Activated naive CD8-positive, alpha-beta T cell treated with anti-CD3 and anti-CD28 coated beads, Interleukin-2, amount 50 U/mL, for 24 hours (primary cell): ENCODE results near the gene LIMK2.
"Not testable (repeated sequence)": the region's sequence is repeated elsewhere in the genome, so short reads cannot be mapped to it uniquely, and the experiment has no call there.

Experiments
- ATAC-seq: fragments of 150-1000 bp; cut with Tn5 transposase; one replicate; pipeline ENCODE4 v1.10.0; 2021
- DNase-seq: peaks from one replicate; pipeline ENCODE4 v3.0.0; 2021
- H3K27ac Mint-ChIP-seq: one replicate; pipeline ENCODE4 v1.8.0; 2021; ENCODE audit warnings: mild to moderate bottlenecking, mixed read lengths
- H3K27me3 Mint-ChIP-seq: one replicate; pipeline ENCODE4 v1.8.0; 2021; ENCODE audit warnings: mixed read lengths
- H3K36me3 Mint-ChIP-seq: one replicate; pipeline ENCODE4 v1.8.0; 2021; ENCODE audit warnings: low read depth, mixed read lengths
- H3K4me1 Mint-ChIP-seq: one replicate; pipeline ENCODE4 v1.8.0; 2021; ENCODE audit warnings: mixed read lengths
- H3K4me3 Mint-ChIP-seq: one replicate; pipeline ENCODE4 v1.8.0; 2021; ENCODE audit warnings: mild to moderate bottlenecking, moderate library complexity, mixed read lengths
- H3K9me3 Mint-ChIP-seq: one replicate; pipeline ENCODE4 v1.8.0; 2021; ENCODE audit warnings: mixed read lengths

LIMK2 gene

DNA sequence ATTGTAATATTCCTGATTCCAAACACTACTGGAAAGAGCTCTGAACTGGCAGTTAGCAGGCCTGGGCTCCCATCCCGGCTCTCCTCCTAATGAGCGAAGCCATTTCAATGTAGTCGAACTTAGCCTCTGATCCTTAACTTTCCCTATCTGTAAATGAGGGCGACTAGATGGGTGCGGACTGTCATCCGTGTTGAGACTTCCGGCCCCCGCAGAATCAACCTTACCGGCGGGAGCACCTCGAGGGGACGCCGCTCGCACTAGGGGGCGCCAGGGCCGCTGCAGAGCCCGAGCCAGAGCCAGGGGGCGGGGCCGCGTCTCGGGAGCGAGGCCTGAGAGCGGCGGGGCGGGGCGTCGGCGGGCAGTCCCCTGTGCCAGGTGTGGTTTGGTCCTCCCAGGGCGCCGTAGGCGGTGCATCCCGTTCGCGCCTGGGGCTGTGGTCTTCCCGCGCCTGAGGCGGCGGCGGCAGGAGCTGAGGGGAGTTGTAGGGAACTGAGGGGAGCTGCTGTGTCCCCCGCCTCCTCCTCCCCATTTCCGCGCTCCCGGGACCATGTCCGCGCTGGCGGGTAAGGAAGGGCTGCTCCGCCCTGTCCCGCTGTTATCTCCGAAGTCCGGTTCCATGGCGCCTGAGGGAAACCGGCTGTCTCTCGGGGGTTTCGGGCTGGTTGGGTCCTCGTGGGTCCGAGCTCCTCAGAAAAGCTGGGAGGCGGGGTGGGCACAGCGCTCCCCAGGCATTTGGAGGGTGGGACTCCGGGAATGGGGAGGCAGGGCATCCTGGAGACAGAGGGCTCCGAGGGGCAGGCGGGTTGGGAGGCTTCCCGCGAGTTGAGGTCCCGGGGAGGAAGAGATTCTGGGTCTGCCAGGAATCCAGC is at the start of gene LIMK2:
LIMK2 (plus strand) TSS at position 437 of the 869 bp plus-strand sequence; CDS start at position 548, 111 bp downstream.
- H3K4me3 Mint-ChIP-seq: peak within 1 kb of the TSS; percentile 84
- no peaks in the 10 kb centered on the region for H3K27me3 Mint-ChIP-seq
- H3K36me3 Mint-ChIP-seq: peaks cover 9% of the 10 kb centered on the region

DNA sequence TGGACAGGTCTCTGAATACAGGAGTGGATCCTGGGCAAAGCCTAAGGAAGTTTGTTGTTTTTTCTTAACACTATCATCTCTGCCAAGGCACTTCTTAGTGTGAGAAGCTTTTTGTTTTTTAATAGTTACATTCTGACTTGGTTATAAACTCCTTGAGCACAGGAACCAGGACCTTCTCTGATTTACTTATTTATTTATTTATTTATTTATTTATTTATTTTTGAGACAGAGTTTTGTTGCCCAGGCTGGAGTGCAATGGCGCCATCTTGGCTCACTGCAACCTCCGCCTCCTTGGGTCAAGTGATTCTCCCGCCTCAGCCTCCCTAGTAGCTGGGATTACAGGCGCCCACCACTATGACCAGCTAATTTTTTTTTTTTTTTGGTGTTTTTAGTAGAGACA is 41.1 kb upstream of the LIMK2 start:
- no peak for ATAC-seq

More for the DNA sequence above, at the start of gene LIMK2:
- ATAC-seq: peak; percentile 96
- DNase-seq: peak; percentile 99
- Mint-ChIP-seq H3K9me3 (no peaks in the 10 kb centered on the region), H3K27ac (peak within 1 kb of the TSS; percentile 75), H3K4me1 (peaks cover 32% of the 10 kb centered on the region)

DNA sequence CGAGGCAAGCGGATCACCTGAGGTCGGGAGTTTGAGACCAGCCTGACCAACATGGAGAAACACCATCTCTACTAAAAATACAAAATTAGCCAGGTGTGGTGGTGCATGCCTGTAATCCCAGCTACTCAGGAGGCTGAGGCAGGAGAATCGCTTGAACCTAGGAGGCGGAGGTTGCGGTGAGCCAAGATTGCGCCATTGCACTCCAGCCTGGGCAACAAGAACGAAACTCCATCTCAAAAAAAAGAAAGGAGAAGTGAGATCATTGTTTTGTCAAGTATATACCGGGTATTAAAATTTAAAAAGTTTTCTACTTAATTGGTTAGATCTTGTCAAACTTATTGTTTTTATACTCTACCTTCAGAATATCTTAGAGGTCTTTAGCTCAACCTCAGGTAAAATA is 40.4 kb upstream of the LIMK2 start:
- not testable (repeated sequence) for ATAC-seq, H3K27me3 Mint-ChIP-seq, DNase-seq, H3K27ac Mint-ChIP-seq, H3K4me3 Mint-ChIP-seq, H3K36me3 Mint-ChIP-seq, H3K9me3 Mint-ChIP-seq
- peaks cover 31% of the 10 kb centered on the region for H3K4me1 Mint-ChIP-seq

More for the DNA sequence above, 41.1 kb upstream of the LIMK2 start:
- Mint-ChIP-seq H3K27ac (no peak overlapping the region), H3K36me3 (peaks cover 10% of the 10 kb centered on the region), H3K9me3 (no peaks in the 10 kb centered on the region), H3K27me3 (no peaks in the 10 kb centered on the region), H3K4me3 (no peak overlapping the region), H3K4me1 (peaks cover 31% of the 10 kb centered on the region)
- DNase-seq: no peak

DNA sequence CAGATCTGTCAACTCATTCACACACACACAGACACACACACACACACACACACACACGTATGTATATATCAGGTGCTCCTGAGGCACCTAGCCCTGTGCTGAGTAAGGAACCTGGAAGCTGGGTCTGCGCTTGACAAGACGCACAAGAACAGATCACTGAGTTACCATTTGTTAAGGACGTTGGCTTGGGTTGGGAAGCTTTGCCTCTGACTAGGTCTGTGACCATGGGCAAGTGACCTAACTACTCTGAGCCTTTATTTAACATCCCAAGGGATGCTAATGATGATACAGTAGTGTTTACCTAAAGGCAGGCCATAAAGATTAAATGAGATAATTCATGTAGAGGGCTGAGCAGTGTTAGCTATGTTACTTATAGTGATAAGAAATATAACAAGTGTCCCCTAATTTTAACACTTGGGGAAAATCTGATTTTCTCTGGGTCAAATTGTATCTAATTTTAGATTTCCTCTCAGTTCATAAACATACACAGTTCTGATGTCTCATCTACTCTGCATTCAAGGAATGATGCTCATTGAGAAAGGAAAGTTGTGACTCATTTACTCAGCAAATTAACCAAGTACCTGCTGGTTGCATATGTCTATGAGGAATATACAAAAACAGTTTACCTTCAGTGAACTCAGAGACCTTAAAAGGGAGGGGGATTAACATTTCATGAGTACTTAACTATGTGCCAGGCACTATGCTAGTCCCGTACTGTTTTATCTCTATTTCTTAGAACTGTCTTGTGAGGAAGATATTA is 38.5 kb upstream of the LIMK2 start:
- Mint-ChIP-seq H3K36me3 (peaks cover 13% of the 10 kb centered on the region), H3K27ac (peak overlapping the region; percentile 81), H3K4me1 (peaks cover 22% of the 10 kb centered on the region), H3K9me3 (no peaks in the 10 kb centered on the region), H3K4me3 (peak overlapping the region; percentile 19), H3K27me3 (no peaks in the 10 kb centered on the region)
- ATAC-seq (peak; percentile 94), DNase-seq (no peak)

DNA sequence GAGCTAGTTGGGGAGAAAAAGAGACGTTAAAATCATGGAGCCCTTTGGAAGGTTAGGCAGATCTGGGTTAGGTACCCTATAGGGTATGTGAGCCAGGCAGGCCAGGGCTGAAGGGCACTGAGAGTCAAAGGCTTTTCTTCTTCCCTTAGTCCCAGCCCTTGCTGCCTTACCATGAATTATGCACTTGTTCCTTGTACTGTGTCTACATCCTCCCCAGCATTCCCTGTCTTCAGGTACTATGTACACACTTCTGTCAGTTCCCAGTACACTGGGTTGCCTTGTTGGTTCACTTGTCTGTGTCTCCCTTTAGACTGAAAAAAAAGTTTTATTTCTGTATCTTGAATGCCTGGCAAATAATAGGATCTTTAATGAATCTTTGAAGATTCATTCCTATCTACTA is 35.2 kb upstream of the LIMK2 start:
- Mint-ChIP-seq H3K36me3 (peaks cover 13% of the 10 kb centered on the region), H3K27me3 (no peaks in the 10 kb centered on the region), H3K4me3 (no peak overlapping the region), H3K27ac (no peak overlapping the region), H3K4me1 (peaks cover 24% of the 10 kb centered on the region), H3K9me3 (no peaks in the 10 kb centered on the region)
- ATAC-seq (no peak), DNase-seq (no peak)

DNA sequence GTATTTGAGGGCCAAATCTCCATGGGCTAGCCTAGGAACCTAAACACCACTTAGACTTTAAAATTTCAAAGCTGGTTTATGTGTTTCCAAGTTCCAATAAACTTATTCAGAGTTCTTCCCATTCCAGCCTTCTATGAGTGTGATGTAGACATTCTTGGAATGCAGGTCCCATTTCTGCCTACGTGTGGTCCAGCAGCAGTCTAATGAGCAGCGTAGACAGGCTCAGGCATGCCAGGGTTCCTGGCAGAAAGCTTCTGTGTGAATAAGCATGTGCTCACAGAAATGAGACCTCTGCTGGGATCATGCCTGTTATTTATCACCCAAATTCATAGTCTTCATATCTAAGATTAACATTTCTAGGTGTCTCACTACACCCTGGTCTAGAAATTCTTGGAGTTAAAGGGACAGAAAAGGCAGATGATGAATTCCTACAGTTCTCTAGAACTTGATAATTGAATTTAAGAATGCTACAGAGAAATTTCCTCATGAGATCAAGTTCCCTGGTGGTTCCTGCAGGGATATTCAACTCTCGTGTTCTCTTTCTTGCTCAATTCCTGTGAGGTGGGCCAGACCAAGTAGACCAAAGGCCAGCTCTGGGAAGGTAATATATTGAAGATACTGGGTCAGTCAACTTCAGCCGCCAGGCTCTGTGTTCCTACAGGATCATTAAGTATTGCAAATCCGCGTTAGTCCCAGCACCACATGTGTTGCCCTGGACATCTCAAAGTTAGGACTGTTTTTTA is 34.5 kb upstream of the LIMK2 start:
- Mint-ChIP-seq H3K4me3 (no peak overlapping the region), H3K4me1 (peaks cover 21% of the 10 kb centered on the region), H3K27me3 (no peaks in the 10 kb centered on the region), H3K9me3 (no peaks in the 10 kb centered on the region), H3K27ac (no peak overlapping the region), H3K36me3 (peaks cover 17% of the 10 kb centered on the region)
- no peak for DNase-seq
- ATAC-seq: no peak

DNA sequence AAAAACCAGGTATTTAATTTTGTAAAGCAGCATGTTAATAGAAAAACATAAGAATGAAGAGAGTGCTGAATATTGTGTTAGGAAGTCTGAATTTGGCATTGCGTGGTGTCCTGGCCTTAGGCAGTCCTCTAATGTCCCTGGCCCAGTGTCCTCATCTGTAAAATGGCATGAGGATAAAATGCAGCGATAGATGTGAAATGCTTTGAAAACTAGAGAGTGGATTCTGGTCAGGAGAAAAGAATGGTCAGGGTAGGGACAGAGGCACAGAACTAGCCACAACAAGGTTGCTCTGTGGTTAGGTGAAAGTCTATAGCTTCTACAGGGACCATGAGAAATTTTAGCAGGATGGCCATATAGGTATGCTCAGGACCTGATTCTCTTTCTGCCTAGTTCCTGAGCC is 33.2 kb upstream of the LIMK2 start:
- Mint-ChIP-seq H3K27ac (no peak overlapping the region), H3K36me3 (peaks cover 15% of the 10 kb centered on the region), H3K27me3 (no peaks in the 10 kb centered on the region), H3K9me3 (no peaks in the 10 kb centered on the region), H3K4me1 (peaks cover 8% of the 10 kb centered on the region), H3K4me3 (no peak overlapping the region)
- DNase-seq: no peak
- ATAC-seq: no peak

DNA sequence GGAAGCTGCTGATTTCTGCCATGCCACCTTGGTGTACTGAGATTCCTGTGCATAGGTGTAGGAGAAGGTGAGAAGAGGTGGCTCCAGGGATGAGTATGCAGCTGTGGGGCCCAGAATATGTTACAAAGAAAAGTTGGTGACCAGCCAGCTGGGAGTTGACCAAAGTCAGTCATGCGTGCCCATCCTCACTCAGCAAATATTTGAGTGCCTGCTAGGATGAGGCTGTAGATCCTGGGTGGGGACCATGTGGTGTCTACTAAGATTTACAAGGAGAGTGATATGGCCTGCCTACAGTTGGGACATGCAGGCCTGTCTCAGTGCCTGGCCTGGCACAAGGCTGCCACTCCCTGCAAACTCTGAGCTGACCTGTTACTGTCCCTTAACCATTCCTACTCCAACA is 32.8 kb upstream of the LIMK2 start:
- no peaks in the 10 kb centered on the region for H3K9me3 Mint-ChIP-seq
- peaks cover 14% of the 10 kb centered on the region for H3K36me3 Mint-ChIP-seq

DNA sequence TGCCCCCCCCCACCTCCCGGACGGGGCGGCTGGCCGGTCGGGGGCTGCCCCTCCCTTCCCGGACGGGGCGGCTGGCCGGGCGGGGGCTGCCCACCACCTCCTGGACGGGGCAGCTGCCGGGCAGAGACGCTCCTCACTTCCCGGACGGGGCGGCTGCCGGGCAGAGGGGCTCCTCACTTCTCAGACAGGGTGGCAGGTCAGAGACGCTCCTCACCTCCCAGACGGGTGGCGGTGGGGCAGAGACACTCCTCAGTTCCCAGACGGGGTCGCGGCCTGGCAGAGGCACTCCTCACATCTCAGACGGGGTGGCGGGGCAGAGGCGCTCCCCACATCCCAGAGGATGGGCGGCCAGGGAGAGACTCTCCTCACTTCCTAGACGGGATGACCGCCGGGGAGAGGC is 28.1 kb upstream of the LIMK2 start:
- peaks cover 4% of the 10 kb centered on the region for H3K4me1 Mint-ChIP-seq
- DNase-seq (no peak), ATAC-seq (no peak)
- H3K9me3 Mint-ChIP-seq: no peaks in the 10 kb centered on the region
- no peak overlapping the region for H3K27ac Mint-ChIP-seq
- peaks cover 10% of the 10 kb centered on the region for H3K36me3 Mint-ChIP-seq
- H3K4me3 Mint-ChIP-seq: no peak overlapping the region
- no peaks in the 10 kb centered on the region for H3K27me3 Mint-ChIP-seq

More for the DNA sequence above, 32.8 kb upstream of the LIMK2 start:
- H3K27ac Mint-ChIP-seq: no peak overlapping the region
- DNase-seq: no peak
- no peak for ATAC-seq
- H3K4me1 Mint-ChIP-seq: peaks cover 4% of the 10 kb centered on the region
- H3K4me3 Mint-ChIP-seq: no peak overlapping the region
- no peaks in the 10 kb centered on the region for H3K27me3 Mint-ChIP-seq

DNA sequence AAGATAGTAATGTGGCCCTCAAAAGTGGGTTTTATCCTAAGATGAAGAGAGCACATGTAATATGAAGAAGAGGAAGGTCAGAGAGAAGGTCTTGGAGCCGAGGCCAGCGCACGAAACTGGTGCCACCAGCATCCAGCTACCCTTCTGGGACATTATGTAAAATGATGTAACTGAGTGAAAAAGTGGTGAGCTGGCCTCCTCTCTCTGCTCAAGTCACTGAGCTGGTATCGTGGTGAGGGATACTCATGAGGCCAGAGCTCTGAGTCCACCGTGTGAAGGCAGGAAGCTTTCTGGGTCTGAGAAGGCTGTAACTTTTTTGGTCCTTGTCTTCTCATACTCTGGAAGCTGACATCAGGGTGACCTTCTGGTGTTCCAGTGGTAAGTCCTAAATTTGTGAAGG is 27.0 kb upstream of the LIMK2 start:
- H3K4me1 Mint-ChIP-seq: no peaks in the 10 kb centered on the region
- H3K36me3 Mint-ChIP-seq: peaks cover 10% of the 10 kb centered on the region
- H3K9me3 Mint-ChIP-seq: no peaks in the 10 kb centered on the region
- H3K27ac Mint-ChIP-seq: no peak overlapping the region
- H3K27me3 Mint-ChIP-seq: no peaks in the 10 kb centered on the region
- no peak overlapping the region for H3K4me3 Mint-ChIP-seq
- DNase-seq (no peak), ATAC-seq (no peak)

DNA sequence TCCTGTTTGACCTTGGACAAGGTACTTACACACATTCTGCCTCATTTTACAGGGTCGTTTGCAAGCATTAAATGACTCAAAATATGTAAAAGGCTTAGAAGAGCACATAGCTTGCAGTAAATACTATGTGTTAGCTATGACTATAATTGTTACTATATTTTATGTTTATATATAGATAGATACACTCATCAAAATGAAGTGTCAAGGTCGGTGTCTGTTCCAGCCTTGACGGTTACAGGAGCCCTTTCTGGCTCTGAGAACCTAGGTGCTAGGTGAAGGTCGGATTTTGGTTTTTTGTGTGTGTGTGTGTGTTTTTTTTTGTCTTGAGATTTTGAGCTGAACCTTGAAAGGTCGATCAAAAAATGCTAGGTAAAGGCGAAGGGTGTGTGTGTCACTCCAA is 24.5 kb upstream of the LIMK2 start:
- Mint-ChIP-seq H3K4me1 (no peaks in the 10 kb centered on the region), H3K27me3 (no peaks in the 10 kb centered on the region), H3K4me3 (no peak overlapping the region), H3K9me3 (no peaks in the 10 kb centered on the region), H3K27ac (no peak overlapping the region), H3K36me3 (peaks cover 6% of the 10 kb centered on the region)
- DNase-seq (no peak), ATAC-seq (no peak)

DNA sequence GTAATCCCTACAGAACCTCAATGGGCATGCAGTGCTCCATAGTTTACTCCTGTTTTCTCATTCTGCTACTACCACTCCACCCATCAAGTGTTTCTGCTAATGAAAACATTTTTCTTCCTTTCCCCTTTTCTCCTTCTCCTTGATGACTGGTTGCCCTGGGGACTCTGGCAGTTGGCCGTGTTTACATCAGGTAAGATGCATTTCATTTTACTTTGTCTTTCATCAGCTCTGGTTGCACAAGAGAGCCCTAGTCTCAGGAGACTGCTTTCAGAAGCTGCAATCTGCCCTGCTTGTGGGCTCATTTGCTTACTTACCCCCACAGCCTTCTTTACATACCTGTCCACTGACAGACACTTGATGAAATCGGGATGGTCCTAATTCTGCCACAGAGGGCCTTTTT is 19.6 kb upstream of the LIMK2 start:
- Mint-ChIP-seq H3K36me3 (peaks cover 15% of the 10 kb centered on the region), H3K9me3 (no peaks in the 10 kb centered on the region)
- ATAC-seq: no peak

DNA sequence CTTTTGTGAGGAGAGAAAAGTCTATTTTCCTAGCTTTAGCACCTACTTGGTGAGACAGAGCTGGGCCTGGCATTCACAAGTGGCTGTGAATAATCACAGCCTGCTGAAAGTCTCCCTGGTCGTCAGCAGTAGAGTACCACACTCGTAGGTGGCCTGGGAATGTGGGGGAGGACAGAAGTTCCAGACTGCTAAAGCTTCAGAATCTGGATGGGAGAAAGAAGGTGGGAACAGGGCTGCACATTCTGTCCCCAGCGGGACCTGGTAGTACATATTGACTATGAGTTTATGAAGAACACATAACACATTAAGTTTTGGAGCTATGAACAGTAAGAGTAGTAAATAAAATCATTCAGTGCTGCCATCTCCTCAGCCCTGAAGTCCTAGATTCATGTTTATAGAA is 19.0 kb upstream of the LIMK2 start:
- ATAC-seq (no peak), DNase-seq (no peak)
- H3K27me3 Mint-ChIP-seq: no peaks in the 10 kb centered on the region
- H3K9me3 Mint-ChIP-seq: no peaks in the 10 kb centered on the region
- no peak overlapping the region for H3K27ac Mint-ChIP-seq
- no peaks in the 10 kb centered on the region for H3K4me1 Mint-ChIP-seq
- peaks cover 15% of the 10 kb centered on the region for H3K36me3 Mint-ChIP-seq
- H3K4me3 Mint-ChIP-seq: no peak overlapping the region

More for the DNA sequence above, 19.6 kb upstream of the LIMK2 start:
- Mint-ChIP-seq H3K4me3 (no peak overlapping the region), H3K27me3 (no peaks in the 10 kb centered on the region), H3K4me1 (no peaks in the 10 kb centered on the region), H3K27ac (no peak overlapping the region)
- DNase-seq: no peak

DNA sequence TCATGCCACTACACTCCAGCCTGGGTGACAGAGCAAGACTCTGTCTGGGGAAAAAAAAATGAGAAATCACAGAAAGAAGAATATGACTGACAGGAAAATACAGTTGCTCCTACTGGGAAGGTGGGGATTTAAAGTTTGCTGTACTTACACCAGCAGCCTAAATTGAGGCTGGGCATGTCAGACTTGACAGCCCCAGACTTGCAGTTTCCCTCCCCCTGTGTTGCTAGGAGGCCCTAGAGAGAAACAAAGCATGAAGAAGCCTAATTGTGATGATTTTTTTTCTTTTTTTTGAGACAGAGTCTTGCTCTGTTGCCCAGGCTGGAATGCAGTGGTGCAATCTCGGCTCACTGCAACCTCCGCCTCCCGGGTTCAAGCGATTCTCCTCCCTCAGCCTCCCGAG is 17.4 kb upstream of the LIMK2 start:
- H3K27ac Mint-ChIP-seq, DNase-seq, H3K27me3 Mint-ChIP-seq, H3K9me3 Mint-ChIP-seq, ATAC-seq, H3K4me3 Mint-ChIP-seq, H3K4me1 Mint-ChIP-seq: not testable (repeated sequence)
- H3K36me3 Mint-ChIP-seq: peaks cover 18% of the 10 kb centered on the region
